Stimulated activated CD8-positive, alpha-beta memory T cell treated with anti-CD3 and anti-CD28 coated beads, Interleukin-12 subunit alpha, Interleukin-12 subunit beta, amount 100 ng/mL, for 24 hours (primary cell): ENCODE results near the gene KERA.
"Not testable (repeated sequence)": the region's sequence is repeated elsewhere in the genome, so short reads cannot be mapped to it uniquely, and the experiment has no call there.

Experiments
- DNase-seq: peaks from one replicate; pipeline ENCODE4 v3.0.0-alpha.2; 2020; ENCODE audit errors: extremely low read depth

Gene KERA, protein sequence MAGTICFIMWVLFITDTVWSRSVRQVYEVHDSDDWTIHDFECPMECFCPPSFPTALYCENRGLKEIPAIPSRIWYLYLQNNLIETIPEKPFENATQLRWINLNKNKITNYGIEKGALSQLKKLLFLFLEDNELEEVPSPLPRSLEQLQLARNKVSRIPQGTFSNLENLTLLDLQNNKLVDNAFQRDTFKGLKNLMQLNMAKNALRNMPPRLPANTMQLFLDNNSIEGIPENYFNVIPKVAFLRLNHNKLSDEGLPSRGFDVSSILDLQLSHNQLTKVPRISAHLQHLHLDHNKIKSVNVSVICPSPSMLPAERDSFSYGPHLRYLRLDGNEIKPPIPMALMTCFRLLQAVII

DNA sequence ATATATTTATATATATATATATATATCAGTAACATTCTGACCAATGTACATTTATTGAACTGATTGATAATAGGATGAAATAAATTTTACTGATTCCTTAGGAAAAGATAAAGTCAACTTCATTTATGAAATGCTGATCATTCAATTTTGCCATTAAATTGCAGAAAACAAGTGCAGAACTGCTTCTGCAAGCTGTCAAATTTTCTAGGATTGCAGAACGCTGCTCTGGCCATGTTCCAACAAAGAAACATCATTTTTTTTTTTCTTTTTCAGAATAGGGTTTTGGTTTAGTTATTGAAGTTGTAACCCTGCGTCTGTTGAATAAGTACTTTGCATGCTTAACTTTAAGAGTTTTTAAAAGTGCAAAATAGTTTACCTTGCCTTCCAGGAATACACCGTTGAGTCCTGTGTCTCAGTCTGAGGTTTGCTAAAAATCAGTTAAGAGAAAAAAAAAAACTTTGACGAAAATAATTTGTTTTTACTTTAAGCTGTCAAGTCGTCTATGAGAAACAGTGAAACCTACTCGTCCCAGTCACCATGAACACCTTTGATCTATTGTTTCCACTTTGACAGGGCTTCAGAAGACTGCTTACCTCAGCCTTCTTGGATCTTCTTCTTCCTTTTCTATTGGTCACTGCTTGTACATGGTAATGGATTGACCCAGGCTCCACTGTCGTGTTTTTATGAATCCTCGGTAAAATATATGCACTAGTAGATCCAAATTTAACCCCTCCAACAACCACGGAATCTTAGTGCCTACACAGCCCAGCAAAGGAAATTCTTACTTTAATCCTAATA is at the start of gene KERA:
KERA (minus strand) TSS at position 657 of the 798 bp plus-strand sequence. CDS start 1,743 bp downstream, outside the sequence.
- DNase-seq = no peak

DNA sequence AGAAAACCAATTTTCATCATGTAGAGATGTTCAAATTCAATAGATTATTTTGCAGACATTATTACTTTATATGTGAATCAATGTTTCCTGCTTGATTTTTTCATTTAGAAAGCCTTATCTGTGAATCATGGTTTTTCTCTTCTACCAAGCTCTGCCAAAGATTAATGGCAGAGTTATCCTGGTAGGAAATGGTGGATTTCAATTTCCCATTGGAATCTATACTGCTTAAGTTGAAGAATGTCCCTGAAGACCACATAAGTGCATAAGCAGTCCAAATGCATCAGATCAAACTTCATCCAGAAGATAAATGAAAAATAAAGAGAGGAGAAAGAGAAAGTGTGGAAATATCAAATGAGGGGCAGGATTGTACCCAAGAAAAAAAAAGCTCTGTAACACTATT is 48.5 kb upstream of the KERA start:
- no peak for DNase-seq

DNA sequence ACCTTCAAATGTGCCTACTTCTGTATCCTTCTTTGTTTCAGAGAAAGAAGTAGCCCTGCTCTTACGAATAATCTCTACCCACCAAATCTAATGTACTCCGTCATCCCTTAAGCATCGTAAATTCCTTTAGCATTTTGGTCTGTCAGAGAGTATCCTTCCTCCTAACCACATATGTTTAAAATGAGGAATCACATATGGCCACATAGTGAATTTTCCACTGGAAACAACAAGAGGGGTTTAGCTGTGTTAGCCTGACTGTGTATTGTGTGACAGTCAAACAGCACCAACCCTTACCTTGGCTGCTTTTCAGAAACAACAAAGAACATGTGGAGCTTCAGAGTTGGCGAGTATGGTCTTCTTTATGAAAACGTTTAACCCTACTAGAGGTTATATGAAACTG is 48.0 kb upstream of the KERA start:
- no peak for DNase-seq

DNA sequence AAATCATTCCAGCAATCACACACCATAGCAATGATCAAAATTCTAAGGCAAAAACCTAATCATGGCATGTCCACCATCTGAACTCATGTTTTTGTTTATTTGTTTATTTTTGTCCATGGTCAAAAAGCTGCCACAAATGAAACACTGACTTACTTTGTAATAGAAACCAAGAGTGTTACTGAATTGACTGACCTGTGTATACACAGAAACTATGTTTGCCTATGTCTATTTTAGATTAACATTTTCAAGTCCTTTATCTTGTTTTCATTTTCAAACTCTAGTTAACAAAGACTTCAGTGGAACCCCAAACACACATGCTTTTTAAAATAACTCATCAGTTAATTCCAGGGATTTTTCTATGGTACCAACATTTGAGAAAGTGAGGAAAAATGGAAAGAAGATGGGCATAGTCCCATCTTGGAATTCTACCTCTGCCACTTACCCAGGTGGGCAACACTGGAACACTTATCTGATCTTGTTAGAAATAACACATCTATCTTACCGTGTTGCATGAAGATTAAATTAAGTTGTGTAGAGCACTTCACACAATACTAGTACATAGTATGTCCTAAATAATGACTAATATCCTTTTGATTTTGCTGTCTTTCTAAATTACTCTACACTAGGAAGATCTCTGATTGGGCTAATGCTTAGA is 47.1 kb upstream of the KERA start:
- no peak for DNase-seq

DNA sequence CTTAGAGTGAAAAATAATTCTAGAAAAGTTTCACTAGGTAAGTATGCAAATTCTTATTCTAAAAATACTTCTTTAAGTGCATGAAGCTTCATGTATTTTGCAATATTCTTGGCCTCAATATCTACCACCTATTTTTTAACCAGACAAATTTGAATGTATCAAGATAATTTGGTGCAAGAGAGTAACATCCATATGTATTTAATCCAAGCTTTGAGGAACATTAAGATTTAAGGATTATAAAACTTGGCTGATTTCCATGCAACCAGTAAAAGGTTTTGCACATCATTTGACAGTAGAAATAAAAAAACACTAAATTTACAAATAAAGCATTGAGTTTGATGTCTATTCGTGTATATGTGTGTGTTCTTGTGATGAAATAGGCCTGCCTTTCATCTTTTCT is 45.8 kb upstream of the KERA start:
- DNase-seq = no peak

DNA sequence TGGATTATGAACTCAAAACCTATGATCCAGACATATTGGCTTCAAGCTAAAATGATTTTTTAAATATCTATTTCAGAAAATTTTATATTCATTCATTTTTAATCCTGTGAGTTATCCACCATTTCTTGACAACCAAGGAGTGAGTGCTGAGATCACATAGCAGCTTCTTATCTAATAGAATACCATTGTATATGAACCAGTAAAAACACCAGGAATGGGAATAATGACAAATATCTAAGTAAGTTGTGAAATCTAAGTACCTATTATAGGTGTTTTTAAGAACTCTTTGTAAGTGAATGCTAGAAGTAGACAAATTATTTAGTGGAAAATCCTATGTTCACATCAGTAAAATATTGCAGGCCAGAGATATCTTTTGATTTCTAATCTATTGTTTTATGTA is 45.3 kb upstream of the KERA start:
- no peak for DNase-seq

DNA sequence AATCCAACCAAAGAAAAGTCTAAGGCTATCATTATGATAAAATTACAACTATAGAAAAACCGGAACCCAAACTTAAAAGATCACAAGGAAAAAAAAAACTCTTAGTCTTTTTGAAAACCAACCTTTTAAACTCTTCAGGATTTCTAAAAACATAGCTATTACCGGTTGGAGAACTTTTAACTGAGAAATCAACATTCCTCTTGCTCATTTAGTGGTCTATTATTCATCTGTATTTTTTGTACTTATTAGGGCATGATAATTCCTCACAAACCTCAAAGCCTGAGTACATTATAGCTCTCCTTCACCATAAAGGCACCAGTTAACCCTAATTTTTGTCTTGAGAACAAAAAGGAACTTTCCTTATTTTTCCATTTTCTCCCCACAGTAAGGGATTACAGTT is 43.1 kb upstream of the KERA start:
- no peak for DNase-seq

DNA sequence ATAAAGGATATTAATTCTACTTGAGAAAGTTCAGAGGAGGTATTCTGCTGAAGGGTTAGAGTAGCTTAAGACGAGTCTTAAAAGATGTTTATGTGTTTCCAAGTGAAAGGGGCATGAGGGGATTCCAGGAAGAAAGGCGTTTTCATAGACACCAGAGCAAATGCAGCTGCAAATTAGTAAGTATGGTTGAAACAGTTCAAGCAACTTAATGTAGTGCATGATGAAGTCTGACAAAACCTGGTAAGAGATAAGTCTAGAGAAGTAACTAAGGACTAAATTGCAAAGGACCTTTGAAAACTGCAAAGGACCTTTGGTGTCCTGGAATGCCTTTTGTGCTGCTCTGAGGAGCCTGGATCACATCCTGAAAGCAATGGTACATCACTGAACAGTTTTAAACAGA is 42.0 kb upstream of the KERA start:
- DNase-seq = no peak

DNA sequence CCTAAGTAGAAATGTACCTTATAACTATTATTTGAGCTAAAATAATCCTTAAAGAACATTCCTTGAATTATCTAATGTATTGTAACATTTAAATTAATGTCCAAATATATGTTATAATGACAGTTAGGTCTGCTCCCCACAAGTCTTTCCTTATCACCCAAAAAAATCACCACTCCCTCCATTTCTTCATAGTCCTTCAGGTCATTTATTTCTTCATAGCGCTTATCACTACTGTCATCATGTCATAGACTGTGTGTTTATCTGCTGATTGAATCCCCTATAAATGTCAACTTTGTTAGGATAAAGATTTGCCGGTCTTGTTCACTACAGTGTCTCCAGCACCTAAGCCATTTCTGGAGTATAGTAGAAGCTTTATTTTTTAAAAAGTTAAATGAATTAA is 41.5 kb upstream of the KERA start:
- no peak for DNase-seq

DNA sequence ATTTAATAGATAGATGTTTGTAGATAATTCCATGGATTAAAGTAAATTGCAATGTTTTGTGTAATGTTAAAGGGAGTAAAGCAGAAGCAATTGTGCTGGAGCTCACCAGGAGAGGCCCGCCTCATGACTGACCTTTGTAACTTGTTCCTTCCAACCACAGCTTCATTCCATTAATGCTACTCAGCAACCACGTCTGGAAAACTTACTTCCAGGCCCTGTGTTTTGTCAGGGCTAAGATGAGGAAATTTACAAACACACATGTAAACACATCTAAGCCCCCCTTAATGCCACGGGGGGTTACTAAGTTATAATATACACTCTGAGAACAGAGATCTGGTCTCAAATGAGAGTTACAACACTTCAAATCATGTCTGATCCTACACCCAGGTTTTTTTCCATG is 41.1 kb upstream of the KERA start:
- DNase-seq = no peak

DNA sequence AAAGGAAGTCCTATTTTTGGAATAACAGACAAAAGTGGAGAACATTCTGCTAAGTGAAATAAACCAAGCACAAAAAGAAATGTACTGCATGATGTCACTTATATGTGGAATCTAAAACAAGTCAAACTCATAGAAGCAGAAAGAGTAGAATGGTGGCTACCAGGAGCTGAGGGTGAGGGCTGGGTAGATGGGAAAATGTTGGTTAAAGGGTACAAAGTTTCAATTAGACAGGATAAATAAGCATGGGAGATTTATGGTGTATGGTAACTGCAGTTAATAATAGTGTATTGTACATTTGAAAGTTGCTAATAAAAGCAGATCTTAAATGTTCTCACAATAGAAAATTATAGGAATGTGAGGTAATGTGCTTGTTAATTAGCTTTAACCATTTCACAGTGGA is 40.6 kb upstream of the KERA start:
- no peak for DNase-seq

DNA sequence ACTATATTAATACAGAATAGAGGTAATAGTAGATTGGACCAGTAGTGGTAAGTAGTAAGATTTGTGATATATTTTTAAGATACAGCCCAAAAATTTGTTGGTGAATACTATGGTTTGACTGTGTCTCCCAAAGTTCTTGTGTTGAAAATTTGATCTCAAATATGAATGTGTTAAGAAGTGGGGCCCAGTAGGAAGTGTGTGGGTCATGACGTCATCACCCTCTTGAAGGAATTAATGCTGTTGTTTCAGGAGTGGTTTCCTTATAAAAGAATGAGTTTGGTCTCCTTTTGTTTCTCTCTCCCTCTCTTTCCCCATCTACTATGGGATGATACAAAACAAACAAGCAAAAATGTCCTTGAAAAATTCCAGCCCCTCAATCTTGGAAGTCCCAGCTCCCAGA is 37.1 kb upstream of the KERA start:
- DNase-seq = no peak

DNA sequence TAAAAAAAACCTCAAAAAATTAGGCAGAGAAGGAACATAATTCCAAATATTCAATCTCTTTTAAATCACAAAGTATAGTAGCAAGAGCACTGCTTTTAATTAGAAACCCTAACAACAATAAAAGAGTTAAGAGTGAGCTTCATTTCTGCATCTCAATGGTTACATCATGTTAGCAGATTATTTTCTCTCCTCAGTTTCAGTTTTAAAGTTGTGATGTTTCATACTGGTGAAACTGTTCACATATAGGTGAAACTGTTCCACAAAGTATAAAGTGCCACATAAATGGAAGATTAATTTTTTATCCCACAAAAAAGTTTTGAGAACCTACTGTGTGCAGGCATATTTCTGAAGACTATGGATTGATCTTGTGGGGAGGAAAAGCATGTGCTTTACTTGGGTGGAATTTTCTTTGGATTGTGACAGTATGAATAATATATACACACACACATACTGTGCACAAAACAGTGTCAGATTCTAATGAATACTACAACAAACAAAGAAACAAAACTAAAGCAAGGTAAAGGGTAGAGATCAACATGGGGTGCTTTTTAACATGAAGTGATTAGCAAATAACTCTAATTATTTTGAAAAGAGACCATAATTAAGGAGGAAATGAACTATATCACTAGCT is 36.3 kb upstream of the KERA start:
- DNase-seq = no peak

DNA sequence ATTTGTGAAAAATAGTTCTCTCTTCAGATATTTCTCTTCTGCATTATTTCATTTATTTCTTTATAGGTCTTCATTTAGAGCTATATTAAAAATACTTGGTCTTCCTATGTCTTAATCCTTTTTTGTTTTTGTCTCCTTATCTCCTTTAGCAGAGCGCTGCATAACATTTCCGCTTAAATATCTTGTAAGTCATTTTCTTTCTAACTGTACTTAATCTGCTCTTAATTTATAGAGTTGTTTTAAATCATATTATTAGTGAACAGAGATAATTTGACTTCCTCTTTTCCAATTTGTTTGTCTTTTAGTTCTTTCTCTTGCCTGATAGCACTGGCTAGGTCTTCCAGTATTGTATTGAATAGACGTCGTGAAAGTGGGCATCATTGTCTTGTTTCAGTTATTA is 35.5 kb upstream of the KERA start:
- no peak for DNase-seq

DNA sequence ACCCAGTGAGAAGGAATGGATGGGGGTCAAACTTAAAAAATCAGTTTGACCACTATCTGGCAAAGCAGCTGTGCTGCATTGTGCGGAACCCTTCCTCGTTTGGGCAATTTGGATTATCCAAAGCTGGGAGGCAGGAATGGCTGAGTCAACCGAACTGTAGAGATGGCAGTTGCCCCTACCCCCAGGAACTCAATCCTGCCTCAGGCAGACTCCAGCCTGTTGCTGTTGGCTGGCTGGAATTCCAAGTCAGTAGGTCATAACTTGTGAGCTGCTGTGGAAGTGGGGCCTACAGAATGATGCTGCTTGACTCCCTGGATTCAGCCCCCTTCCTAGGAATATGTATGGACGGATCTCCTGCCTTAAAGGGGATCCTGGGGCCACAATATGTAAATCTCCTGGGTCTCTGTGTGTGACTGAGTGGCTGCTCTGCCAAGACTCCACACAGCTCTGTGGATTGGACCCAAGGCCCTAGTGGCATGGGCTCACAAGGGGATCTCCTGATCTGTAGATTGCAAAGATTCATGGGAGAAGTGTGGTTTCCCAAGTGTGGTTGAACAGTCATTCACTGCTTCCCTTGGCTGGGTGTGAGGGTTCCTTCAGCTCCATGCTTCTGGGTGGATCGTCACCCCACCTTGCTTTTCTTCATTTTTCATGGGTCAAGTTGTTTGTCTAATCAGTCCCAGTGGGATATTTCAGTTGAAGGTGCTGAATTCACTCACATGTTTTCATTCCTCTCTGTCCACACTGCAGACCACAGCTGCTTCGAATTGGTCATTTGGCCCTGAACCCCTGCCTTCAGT is 34.3 kb upstream of the KERA start:
- no peak for DNase-seq

DNA sequence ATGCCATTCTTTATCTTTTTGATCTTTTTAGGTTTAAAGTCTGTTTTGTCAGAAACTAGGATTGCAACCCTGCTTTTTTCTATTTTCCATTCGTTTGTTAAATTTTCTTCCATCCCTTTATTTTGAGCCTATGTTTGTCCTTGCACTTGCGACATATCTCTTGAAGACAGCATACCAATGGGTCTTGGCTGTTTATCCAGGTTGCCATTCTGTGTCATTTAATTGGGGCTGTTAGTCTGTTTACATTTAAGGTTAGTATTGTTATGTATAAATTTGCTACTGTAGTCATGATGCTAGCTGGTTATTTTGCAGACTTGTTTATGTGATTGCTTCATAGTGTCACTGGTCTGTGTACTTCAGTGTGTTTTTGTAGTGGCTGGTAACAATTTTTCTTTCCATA is 32.1 kb upstream of the KERA start:
- not testable (repeated sequence) for DNase-seq

DNA sequence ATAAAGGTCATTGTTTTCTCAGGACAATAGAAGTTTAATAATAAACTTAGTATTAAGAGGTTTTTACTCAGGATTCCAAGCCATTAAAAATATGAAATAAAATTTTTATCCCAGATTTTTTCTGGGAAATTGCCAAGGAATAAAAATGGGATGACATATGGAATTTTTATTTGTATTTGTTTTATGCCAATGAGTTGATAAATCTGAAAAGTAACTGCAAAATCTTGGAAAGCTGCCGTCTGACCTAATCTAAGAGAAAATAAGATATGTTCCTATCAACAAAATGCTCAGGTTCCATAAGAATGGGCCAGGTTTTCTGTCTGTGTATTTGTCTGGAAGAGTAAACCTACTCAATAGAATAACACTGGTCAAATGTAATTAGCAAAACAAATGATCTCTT is 22.2 kb upstream of the KERA start:
- DNase-seq = no peak

DNA sequence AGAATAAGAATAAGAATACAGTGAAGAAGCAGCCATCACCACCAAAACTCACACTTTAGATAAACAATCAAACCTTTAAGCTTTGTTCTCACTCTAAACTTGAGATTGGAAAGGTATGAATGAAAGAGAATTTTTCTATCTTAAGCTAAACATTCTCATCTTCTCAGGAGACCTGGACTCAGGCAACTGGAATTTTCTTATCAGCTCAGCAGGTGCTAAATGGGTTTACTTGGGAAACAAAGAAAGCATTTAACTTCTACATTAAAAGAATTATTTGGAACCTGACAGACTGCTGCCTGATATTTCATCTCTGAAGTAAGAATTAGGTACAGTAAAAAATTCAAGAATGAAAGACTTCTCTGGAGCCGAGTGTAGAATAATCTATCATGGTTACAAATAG is 20.7 kb upstream of the KERA start:
- no peak for DNase-seq

DNA sequence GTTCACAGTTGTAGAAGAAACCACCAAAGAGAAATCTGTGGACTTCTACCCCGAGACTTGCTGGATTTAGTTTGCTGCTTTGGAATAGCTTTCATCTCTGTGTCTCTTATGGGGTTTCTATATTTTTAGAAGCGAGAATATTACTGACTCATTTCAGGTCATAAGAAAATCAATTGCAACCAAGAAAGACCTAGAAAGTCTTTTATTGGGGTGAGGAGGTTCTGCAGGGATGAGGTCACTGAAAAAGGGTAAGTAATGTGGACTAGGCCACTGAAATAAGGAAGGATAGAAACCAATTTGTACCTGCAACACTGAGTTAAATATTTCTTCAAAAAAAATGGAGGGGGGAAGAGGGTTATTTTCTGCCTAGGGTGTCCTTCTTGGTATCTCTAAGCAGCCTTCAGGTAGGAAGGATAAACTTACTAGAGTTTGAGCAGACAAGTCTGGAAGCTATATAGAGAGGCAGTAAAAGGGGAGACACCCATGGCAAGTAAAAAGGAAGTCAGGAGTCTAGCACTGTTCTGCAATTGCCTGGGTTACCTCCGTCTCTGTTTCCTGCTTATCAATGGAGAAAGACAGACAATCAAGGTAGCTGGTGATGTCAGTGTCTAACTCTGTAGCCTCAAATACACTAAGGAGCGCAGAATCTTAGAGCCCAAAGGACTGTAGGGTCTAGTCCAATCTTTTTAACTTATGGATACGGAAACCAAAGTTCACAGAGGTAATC is 19.6 kb upstream of the KERA start:
- DNase-seq = no peak

DNA sequence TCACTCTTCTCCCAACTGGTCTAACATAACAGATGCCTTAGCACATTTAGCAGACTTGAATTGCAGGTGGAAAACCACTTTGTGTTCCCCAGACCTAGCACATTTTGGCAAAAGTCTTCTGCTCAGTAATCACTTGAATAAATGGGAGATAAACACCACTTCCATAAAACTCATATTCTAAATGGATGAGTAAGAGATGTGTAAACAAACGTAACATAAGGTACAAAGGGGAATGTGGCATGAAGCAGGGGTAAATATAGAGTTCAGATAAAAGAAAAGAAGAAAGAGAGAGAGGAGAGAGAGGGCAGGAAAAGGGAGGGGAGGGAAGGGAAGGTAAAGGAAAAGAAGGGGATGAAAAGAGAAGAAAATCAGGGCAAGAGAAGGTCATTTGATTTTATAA is 17.0 kb upstream of the KERA start:
- no peak for DNase-seq

DNA sequence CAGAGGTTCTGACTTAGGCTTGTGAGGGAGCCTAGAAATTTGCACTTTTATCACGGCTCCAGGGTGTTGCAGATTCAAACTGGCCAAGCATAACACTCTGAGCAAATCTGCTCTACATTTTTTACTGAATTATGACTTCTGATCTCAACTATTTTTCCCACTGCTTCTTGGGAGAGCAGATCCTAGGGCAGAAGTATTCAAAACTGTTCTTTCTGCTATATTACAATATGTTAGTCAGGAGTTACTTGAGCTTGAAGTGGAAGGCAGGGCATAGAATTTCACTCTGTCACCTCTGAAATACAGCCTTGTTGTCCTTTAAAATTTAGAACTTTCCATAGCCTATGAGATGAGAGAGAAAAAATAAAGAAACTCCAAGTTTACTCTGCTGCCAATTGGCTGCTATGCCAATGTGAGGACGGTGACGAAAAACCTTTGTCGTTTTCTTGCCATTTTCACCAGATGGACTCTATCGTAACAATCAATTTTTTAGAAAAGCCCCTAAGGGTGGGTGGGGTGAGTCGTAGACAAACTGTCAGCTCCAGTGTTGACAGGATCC is 16.4 kb upstream of the KERA start:
- DNase-seq = no peak
